ENCODE results near the gene HPS5.

Gene HPS5

GRCh38 chr11:18319914-18320313 is 2.0 kb downstream of the HPS5 start:
- no peak for DNase-seq (ENCODE audit: low read depth in 2 of 2, low spot score in 1 of 2)

- DNase-seq (ENCODE audit: low read depth in 2 of 2, low spot score in 1 of 2), result no peak
Measured at GRCh38 chr11:18317551-18317950, 4.4 kb downstream of the HPS5 start.

- DNase-seq (ENCODE audit: low read depth in 2 of 2, low spot score in 1 of 2), result no peak
Measured at GRCh38 chr11:18315893-18316292, 6.0 kb downstream of the HPS5 start.

- no peak for DNase-seq (ENCODE audit: low read depth in 2 of 2, low spot score in 1 of 2)
Measured at GRCh38 chr11:18314784-18315523, 7.0 kb downstream of the HPS5 start.

- no peak for DNase-seq (ENCODE audit: low read depth in 2 of 2, low spot score in 1 of 2)
Measured at GRCh38 chr11:18313965-18314763, 7.8 kb downstream of the HPS5 start.

GRCh38 chr11:18312663-18313420 is 9.1 kb downstream of the HPS5 start:
- DNase-seq (ENCODE audit: low read depth in 2 of 2, low spot score in 1 of 2), result no peak

GRCh38 chr11:18312012-18312411 is 9.9 kb downstream of the HPS5 start:
- DNase-seq (ENCODE audit: low read depth in 2 of 2, low spot score in 1 of 2), result no peak

- no peak for DNase-seq (ENCODE audit: low read depth in 2 of 2, low spot score in 1 of 2)
Measured at GRCh38 chr11:18310800-18311340, 11.1 kb downstream of the HPS5 start.

- no peak for DNase-seq (ENCODE audit: low read depth in 2 of 2, low spot score in 1 of 2)
Measured at GRCh38 chr11:18309691-18310090, 12.2 kb downstream of the HPS5 start.

- DNase-seq (ENCODE audit: low read depth in 2 of 2, low spot score in 1 of 2), result no peak
Measured at GRCh38 chr11:18308242-18308641, 13.7 kb downstream of the HPS5 start.

- DNase-seq (ENCODE audit: low read depth in 2 of 2, low spot score in 1 of 2), result no peak
Measured at GRCh38 chr11:18307461-18308139, 14.3 kb downstream of the HPS5 start.

GRCh38 chr11:18304745-18305144 is 17.2 kb downstream of the HPS5 start:
- no peak for DNase-seq (ENCODE audit: low read depth in 2 of 2, low spot score in 1 of 2)

- no peak for DNase-seq (ENCODE audit: low read depth in 2 of 2, low spot score in 1 of 2)
Measured at GRCh38 chr11:18299721-18300120, 22.2 kb downstream of the HPS5 start.

GRCh38 chr11:18295316-18295715 is 26.6 kb downstream of the HPS5 start:
- no peak for DNase-seq (ENCODE audit: low read depth in 2 of 2, low spot score in 1 of 2)

- DNase-seq (ENCODE audit: low read depth in 2 of 2, low spot score in 1 of 2), result no peak
Measured at GRCh38 chr11:18294862-18295261, 27.1 kb downstream of the HPS5 start.

- no peak for DNase-seq (ENCODE audit: low read depth in 2 of 2, low spot score in 1 of 2)
Measured at GRCh38 chr11:18288911-18289310, 33.0 kb downstream of the HPS5 start.

GRCh38 chr11:18285841-18286240 is 36.1 kb downstream of the HPS5 start:
- no peak for DNase-seq (ENCODE audit: low read depth in 2 of 2, low spot score in 1 of 2)

GRCh38 chr11:18282626-18283025 is 39.3 kb downstream of the HPS5 start:
- no peak for DNase-seq (ENCODE audit: low read depth in 2 of 2, low spot score in 1 of 2)

- DNase-seq (ENCODE audit: low read depth in 2 of 2, low spot score in 1 of 2), result no peak
Measured at GRCh38 chr11:18280438-18281045, 41.4 kb downstream of the HPS5 start.

- no peak for DNase-seq (ENCODE audit: low read depth in 2 of 2, low spot score in 1 of 2)
Measured at GRCh38 chr11:18277565-18278271, 44.2 kb downstream of the HPS5 start.

Measured in stimulated activated CD8-positive, alpha-beta memory T cell treated with anti-CD3 and anti-CD28 coated beads, Interleukin-4, amount 100 ng/mL, for 4 hours (primary cell).